Stimulated activated CD8-positive, alpha-beta memory T cell treated with anti-CD3 and anti-CD28 coated beads, Interleukin-7, amount 100 ng/mL, for 48 hours (primary cell): ENCODE data around the gene URGCP.
"Not testable (repeated sequence)": the region's sequence is repeated elsewhere in the genome, so short reads cannot be mapped to it uniquely, and the experiment has no call there.

Experiments
- DNase-seq, 2 donors: peaks; one replicate each; pipeline ENCODE4 v3.0.0-alpha.2; 2020; ENCODE audit warnings: low read depth in 1 of 2; ENCODE audit errors: extremely low read depth in 1 of 2

The URGCP gene

DNA sequence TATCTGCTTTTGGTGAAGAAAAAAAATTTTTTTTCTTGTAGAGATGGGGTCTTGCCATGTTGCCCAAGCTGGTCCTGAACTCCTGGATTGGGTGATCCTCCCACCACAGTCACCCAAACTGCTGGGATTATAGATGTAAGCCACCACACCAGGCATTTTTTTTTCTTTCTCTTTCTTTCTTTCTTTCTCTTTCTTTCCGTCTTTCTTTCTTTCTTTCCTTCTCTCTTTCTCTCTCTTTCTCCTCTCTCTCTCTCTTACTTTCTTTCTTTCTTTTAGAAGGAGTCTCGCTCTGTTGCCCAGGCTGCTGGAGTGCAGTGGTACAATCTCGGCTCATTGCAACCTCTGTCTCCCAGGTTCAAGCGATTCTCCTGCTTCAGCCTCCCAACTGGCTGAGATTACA, 16.3 kb upstream of the URGCP start:
- DNase-seq: no peak

DNA sequence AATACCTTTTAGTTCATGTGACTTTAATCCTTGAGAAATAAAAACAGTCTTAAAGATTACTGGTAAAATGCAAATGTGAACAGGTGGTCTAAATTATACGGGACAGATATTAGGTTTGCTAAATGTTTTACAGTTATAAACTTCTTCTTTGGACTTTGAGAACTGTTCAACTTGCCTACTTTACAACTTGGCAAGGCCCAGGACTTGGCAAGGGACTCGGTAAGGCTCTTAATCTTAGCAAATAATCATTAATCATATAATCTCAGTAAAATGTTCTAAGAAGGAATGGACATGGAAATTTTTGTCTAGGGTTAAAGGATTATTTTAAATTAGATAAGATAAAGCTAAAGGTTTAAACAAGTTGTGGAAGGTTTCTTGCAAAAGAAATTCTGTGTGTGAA, 15.0 kb upstream of the URGCP start:
- no peak for DNase-seq

DNA sequence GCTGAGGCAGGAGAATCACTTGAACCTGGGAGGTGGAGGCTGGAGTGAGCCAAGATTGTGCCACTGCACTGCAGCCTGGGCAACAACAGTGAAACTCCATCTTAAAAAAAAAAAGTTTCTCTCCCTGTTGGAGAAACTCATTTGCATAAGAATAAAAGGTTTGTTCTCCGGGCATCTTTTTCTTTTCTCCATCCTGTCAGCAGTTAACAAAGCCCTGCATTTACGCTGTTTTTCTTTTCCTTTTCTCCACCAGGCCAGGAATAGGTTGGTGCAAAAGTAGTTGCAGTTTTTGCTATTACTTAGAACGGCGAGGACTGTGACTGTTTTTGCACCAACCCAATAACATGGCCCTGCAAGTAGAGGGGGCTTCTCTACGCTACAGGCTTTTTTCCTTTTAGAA, 9.5 kb upstream of the URGCP start:
- DNase-seq: no peak

DNA sequence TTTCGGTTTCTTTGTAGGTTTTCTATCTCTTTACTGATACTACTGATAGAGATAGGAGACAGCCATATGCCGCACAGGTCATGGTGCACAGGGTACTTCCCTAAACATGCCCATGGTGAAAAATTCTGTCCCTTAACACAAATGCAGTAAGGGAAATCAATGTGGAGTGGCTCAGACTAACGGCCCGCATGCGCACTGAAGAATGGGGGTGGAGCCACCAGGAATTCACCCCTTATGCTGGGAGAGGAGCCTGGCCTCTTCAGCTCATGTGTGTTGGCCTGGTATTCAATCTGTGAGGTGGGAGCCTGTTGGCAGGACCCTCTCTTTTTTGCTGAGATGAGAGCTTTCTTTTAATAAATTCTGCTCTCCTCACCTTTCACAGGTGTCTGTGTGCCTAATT, 8.4 kb upstream of the URGCP start:
- no peak for DNase-seq

DNA sequence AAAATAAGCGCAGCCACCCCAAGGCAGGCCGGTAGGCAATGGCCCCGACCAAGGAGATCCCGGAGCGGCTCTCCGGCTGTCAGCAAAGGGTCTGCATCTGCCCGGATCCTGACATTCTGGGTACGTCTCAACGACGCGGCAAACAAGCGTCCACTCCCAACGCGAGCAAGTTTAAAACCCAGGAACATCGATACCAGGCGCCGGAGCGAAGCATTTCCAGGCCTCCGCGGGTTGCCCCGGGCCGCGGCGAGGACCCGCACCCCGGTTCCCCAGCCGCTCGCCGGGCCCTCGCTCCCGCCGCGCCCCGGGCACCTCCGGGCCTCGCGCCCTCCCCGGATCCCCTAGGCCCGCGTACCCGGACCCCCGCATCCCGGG, 453 bp downstream of the URGCP start:
- DNase-seq: no peak

DNA sequence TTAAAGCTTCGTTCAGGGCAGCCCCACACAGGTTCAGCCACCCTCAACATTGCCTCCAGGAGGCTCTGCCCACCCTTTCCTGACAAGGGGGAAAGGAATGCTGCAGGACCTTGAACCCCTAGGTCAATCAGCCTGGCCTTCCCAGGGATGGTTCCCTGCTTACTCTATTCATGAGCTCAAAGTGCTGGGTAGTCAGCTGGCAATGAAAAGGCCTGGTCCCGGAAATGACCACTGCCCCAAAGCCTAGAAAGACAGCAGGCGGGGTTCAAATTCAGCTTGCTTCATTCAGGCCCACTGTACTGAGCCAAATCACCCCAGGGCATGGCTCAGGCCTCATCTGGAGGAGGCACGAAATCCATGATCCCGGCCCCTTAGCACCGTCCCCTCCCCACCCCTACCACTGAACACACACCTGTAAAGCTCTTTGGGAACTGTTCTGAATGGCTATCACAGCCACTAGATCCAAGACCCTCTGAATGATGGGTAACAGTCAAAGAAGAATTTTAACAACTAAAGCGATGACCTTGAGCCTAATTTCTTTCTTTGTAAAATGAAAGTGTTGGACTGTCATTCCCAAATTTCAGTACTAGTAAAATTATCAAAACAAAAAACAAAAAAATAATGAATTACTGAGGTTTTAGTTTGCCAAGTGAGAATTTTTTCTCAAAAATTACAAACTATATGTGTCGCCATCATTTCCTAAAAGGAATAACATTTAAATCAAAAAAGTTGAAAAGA, 1.0 kb downstream of the URGCP start:
- DNase-seq: no peak

DNA sequence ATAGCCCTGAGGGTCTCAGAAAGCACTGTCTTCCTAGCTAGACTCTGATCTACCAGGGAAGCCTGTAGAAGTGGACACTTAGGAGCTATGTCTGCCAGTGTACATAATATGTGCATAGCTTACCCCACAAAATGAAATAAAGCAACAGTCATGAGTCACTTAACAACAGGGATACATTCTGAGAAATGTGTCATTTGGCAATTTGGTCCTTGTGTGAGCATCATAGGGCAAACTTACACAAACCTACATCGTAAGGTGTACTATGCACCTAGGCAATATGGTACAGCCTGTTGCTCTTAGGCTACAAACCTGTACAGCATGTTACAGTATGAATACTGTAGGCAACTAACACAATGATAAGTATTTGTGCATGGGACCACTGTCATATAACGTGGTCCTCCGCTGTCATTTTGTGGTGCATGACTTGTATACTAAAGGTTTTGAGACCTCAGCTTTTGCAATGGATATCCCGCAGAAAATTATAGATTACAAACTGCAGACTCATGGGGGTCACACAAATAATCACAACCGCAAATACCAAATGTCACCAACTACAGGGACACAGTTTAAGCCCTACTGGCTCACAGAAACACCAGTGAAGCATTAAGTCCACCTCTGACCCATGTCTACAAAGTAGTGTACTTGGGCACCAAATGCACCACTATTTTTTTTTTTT, 1.7 kb downstream of the URGCP start:
- DNase-seq: no peak

DNA sequence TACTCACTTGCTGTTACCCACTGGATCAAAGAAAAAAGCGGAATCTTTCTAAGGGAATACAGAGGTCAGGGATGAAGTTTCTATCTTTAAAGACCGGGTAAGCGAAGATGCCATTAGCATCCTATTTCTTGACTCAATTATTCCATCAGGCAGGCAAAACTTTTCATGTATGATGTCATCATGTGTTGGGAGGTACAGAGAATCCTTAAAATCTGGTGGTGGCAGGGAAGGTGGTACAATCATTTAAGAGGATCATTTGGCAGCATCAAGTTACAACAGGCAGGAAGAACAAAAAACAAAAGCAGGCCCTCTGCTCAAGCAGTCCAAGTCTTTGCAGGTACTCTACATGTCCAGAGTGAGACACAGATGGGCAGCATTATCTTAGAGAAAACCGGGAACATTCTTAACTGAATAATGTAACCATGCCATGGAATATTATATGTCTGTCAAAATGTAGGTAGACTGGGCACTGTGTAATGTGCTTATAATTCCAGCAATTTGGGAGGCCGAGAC, 3.8 kb downstream of the URGCP start:
- DNase-seq: no peak

DNA sequence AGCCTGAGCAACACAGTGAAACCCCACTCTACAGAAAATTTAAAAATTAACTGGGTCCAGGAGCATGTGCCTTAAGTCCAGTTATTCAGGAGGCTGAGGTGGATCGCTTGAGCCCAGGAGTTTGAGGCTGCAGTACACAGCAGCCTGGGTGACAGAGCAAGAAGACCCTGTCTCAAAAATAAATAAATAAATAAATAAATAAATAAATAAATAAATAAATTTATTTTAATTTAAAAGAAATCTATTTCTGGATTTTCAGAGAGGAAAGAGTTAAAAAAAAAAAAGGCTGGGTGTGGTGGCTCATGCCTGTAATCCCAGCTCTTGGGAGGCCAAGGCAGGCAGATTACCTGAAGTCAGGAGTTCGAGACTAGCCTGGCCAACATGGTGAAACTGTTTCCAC, 7.8 kb downstream of the URGCP start:
- not testable (repeated sequence) for DNase-seq

DNA sequence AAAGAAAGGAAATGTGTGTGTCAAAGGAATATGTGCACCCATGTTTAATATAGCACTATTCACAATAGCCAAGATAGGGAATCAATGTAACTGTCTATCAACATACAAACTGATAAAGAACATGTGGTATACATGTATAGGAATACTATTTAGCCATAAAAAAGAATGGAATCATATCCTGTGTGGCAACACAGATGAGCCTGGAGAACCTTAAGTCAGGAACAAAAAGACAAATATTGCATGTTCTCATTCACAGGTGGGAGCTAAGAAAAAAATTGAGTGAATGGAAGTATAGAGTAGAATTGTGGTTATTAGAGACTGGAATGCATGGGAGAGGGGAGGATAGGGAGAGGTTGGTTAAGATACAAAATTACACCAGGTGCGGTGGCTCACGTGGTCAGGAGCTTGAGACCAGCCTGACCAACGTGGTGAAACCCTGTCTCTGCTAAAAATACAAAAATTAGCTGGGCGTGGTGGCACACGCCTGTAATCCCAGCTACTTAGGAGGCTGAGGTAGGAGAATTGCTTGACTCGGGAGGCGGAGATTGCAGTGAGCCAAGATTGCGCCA, 10.5 kb downstream of the URGCP start:
- no peak for DNase-seq

DNA sequence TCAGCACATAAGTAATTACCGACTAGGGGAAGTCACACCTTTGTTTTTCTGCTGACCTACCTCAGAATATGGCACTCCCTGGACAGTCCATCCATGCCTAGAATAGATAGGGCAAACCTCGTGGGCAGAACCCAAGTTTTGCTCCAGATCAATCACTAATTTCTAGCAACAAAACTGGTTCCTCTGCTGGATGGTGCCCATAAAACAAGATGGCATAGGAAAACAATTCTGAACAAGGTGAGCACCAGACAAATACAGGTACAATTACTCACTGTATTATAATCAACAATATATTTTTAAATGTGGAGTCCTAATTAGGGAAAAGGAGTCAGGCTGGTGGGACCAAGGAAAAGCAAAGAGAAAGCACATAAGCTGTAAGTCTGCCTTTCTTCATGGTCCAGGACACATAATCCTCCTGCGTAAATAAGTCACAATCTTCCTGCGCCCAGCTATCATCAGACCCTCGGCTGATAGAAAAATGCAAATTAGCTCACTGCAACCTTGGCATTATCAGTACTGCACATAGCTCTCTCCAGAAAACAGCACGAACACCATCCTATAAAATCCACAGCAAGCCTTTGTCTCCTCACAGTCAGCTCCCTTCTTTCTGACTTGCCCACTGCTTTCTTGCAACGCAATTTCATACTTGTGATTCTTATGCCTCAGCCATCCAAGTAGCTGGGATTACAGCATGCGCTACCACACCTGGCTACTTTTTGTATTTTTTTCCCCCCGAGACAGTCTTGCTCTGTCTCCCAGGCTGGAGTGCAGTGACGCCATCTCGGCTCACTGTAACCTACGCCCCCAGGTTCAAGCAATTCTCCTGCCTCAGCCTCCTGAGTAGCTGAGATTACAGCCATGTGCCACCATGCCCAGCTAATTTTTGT, 15.1 kb downstream of the URGCP start:
- DNase-seq: no peak

DNA sequence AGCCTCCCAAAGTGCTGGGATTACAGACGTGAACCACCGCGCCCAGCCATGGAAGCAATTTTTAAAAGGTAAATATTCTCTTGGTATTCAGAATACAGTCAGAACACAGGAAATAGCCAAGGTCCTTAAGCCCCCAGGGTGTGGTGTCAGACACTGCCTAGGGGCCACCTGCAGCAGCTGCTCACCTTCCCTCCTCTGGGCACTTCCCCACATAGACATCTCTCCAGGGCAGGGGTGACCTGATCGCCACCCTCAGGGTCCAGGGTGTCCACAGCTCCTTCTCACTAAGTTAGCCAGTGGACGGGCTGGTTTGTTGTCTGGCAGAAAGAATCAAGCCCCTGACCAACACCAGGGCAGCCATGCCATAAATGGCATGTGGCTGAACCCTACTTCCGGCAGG, 15.9 kb downstream of the URGCP start:
- no peak for DNase-seq

DNA sequence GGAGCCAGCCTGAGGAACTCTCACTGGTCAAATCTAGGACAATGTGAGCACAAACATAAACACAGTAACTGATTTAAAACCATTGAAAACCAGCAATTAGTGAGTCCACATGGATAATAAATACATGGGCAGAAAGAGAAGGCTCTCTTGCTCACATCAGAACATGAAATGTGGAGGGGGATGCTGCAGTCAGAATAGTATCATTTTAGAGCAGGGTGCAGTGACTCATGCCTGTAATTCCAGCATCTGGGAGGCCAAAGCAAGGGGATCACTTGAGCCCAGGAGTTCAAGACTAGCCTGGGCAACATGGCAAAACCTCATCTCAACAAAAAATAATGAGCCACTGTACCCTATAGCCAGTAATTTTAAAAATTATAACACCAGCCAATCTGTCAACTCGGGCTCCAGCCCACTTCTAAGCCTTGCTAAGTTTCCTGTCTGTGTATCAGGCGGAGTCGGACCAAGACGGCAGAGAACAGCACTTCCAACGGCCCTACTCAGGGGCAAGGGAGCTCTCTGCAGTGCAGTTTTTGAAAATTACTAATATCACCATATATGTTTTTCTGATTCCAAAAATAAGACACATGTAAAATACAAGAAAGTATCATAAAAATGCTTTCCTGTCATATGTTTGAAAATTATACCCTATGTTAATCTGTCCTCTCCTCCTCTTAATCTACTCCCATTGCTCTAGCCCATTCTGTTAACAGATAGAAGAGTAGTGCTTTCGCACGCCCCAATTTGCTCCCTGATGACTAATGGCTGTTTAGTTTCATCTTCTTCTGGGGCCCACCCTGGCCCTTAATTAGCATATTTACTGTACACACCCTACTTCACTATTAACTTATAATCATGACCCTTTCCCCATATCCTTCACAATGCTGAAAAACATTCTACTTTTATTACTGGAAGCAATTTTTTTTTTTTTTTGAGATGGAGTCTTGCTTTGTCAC, 17.1 kb downstream of the URGCP start:
- no peak for DNase-seq

DNA sequence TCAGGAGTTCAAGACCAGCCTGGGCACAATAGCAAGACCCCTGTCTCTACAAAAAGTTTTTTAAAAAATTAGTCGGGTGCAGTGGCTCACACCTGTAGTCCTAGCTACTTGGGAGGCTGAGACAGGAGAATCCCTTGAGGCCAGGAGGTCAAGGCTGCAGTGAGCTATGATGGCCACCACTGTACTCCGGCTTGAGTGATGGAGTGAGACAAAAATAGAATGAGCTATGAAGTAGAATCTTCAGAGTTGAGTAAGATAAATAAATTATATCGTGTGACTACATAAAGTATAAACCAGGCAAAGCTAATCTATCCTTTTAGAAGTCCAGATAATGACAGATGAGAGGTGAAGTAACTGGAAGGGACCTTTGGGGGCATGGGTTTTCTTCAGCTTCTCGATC, 21.8 kb downstream of the URGCP start:
- DNase-seq: no peak

DNA sequence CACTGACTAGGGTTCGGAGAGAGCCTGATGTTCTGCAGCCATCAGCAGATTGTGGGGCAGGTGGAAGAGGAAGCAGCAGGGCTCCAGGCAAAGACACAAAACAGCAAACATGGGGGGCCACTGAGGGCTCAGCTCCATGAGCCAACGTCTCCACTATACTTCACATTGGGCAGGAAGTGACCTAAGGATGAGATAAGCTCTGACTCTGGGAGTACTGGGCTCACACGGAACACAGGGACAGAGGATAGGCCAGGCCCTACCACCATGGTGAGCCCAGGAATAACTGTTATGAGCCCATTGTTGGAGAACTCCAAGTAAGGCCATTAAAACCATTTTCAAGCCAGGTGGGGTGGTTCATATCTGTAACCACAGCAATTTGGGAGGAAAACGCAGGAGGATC, 22.2 kb downstream of the URGCP start:
- DNase-seq: no peak

DNA sequence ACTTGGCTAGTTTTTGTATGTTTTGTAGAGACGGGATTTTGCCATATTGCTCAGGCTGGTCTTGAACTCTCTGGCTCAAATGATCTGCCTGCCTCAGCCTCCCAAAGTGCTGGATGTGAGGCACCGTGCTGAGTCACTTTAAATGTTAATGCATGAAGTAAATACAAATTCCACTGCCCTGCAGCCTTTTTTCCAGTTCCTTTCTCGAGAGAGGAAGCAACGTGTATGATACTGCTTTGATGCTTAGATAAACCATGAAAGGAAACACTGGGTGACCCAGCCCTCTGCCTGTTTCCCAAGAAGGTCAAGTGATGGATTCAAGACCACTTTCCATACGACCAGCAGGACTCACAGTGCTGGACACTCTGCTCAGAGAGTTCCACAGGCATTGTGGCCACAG, 25.8 kb downstream of the URGCP start:
- no peak for DNase-seq

DNA sequence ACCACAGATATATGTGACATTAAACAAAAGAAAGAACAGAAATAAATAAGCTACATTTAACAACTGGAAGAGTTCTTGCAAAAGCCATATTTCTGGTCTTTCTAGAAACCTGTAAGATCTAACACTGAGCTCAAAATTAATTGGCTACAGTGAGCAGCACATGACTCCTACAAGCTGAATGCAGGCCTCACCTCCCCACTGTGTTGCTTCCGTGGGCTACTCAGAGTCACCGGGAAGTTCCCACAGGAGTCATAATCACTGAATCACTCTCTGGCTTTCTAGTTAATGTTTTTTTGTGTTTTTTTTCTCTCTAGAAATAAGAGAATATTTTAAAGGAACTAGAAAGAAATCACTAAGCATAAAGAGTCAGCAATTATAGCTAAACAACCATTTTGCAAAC, 26.9 kb downstream of the URGCP start:
- no peak for DNase-seq

DNA sequence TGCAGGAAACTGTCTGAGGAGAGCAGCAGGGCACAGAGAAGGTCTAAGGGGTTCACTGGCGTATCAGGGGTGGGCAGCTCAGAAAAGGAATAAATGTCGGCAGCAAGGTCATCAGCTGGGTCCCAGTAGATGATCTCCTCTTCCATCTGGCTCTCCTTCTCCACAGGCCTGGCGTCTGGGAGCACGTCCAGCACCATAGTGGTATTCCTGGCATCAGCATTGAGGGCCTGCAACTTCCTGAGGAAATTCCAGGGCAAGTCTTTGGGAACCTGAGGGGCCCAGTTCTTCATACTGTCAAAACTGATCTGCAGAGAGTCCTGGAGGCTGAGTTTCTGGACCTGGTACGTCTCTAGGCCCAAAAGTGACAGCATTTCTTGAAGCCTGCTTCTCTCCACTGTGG, 27.5 kb downstream of the URGCP start:
- no peak for DNase-seq

DNA sequence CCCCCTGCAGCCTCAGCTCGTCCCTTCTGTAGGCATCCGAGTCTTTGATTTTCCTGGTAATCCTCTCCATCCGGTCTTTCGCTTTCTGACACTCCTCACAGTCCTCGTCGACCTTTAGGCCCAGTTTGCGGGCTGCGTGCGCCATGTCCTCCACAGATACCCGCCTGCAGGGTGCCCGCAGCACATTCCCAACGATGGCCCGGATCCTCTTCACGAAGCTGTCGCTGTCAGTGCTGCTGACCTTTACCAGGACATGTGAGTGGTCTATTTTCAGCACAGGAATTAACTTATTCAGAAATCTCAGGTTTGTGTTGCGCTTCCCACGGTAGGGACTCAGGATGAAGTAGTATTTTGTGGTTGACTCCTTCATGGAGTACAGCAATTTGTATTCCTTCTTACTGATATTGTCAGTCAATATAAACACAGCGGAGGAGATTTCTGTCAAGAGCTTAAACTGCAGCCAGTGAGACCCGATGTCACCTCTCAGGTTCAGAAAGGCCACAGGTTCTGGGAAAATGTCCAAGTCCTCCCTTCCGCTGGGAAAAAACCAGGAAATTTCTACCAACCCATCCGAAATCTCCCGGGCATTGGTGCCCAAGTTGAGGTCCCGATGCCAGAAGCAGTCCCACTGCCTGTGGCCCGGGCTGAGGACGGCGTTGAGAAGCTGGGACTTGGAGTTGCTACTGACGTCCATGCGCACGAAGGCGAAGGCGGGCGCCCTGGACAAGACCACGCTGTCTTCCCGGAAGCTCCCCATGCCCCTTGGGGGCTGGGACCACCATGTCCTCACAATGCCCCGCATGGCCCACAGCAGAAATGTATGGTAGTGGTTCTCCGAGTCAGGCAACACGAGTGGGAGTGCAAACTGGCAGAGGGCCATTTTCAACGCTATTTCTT, 28.2 kb downstream of the URGCP start:
- DNase-seq: no peak
